Stimulated activated naive CD4-positive, alpha-beta T cell (primary cell): Measurements from ENCODE around the gene TPBG.
"Not testable (repeated sequence)": the region's sequence is repeated elsewhere in the genome, so short reads cannot be mapped to it uniquely, and the experiment has no call there.

Source experiments
- DNase-seq, 6 experiments: peaks; one replicate each; lab custom pipeline; 2025; lab: John Stamatoyannopoulos, UW

Gene TPBG

GRCh38 chr6:82374516-82374915, 10.9 kb downstream of the TPBG start:
- DNase-seq, result no peak

GRCh38 chr6:82376636-82377035, 13.0 kb downstream of the TPBG start:
- no peak for DNase-seq

GRCh38 chr6:82380566-82381185, 17.1 kb downstream of the TPBG start:
- no peak for DNase-seq

- no peak for DNase-seq
These were observed 17.7 kb downstream of the TPBG start for GRCh38 chr6:82381278-82381677.

- no peak for DNase-seq
These were observed 21.5 kb downstream of the TPBG start for GRCh38 chr6:82385102-82385501.

GRCh38 chr6:82385546-82385945, 21.9 kb downstream of the TPBG start:
- no peak for DNase-seq

- DNase-seq, result no peak
These were observed 22.3 kb downstream of the TPBG start for GRCh38 chr6:82385961-82386360.

GRCh38 chr6:82394770-82395169, 31.2 kb downstream of the TPBG start:
- DNase-seq, result not testable (repeated sequence)

GRCh38 chr6:82396964-82397751, 33.5 kb downstream of the TPBG start:
- no peak for DNase-seq

- no peak for DNase-seq
These were observed 34.5 kb downstream of the TPBG start for GRCh38 chr6:82397962-82398692.

- DNase-seq, result no peak
These were observed 45.4 kb downstream of the TPBG start for GRCh38 chr6:82408952-82409431.

- DNase-seq, result no peak
These were observed 46.6 kb downstream of the TPBG start for GRCh38 chr6:82410151-82410648.

GRCh38 chr6:82413868-82414267, 50.3 kb downstream of the TPBG start:
- no peak for DNase-seq

- no peak for DNase-seq
These were observed 52.2 kb downstream of the TPBG start for GRCh38 chr6:82415820-82416219.

- DNase-seq, result no peak
These were observed 52.7 kb downstream of the TPBG start for GRCh38 chr6:82416346-82416745.
